ENCODE measurements around the gene FNBP1L. TPM values are rescaled to one million over a fixed set of nuclear protein-coding genes. Genes with fewer than 3 reads are reported as not detected.

The FNBP1L gene
- total RNA-seq, 1 donor from 2014 or later = 107 TPM

DNA sequence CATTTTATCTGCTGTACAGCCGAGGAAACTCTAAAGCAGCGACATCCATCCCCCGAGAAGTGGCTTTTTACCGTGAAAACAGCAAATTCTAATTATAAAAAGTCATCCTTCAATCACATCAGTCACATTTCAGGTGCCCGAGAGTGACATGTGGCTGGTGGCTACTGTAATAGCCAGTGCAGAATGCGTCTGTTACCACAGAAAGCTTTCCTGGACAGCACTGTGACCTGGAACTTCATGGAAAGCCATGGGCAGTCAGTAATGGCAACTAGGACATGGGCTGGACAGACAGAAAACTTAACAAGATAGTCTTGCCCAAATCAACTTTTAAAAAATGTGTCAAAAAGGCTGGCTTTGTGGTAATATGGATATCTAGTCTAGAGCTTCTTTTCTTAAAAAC lies 127.1 kb downstream of the FNBP1L start:
- TF ChIP-seq, protein P1, sequence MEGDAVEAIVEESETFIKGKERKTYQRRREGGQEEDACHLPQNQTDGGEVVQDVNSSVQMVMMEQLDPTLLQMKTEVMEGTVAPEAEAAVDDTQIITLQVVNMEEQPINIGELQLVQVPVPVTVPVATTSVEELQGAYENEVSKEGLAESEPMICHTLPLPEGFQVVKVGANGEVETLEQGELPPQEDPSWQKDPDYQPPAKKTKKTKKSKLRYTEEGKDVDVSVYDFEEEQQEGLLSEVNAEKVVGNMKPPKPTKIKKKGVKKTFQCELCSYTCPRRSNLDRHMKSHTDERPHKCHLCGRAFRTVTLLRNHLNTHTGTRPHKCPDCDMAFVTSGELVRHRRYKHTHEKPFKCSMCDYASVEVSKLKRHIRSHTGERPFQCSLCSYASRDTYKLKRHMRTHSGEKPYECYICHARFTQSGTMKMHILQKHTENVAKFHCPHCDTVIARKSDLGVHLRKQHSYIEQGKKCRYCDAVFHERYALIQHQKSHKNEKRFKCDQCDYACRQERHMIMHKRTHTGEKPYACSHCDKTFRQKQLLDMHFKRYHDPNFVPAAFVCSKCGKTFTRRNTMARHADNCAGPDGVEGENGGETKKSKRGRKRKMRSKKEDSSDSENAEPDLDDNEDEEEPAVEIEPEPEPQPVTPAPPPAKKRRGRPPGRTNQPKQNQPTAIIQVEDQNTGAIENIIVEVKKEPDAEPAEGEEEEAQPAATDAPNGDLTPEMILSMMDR (IDR thresholded peaks at IDR 0.05; ENCODE audit: unreplicated experiment) = no peak
- Mint-ChIP-seq H3K27ac (ENCODE audit: unreplicated experiment) (peak overlapping the region; percentile 13), H3K4me3 (ENCODE audit: unreplicated experiment) (peak overlapping the region; percentile 23), H3K36me3 (ENCODE audit: low read depth, unreplicated experiment) (peaks cover 32% of the 10 kb centered on the region), H3K4me1 (ENCODE audit: unreplicated experiment) (peaks cover 22% of the 10 kb centered on the region), H3K9me3 (ENCODE audit: unreplicated experiment) (no peaks in the 10 kb centered on the region), H3K27me3 (ENCODE audit: unreplicated experiment) (peaks cover 12% of the 10 kb centered on the region)
- no peak for DNase-seq (ENCODE audit: low spot score)

DNA sequence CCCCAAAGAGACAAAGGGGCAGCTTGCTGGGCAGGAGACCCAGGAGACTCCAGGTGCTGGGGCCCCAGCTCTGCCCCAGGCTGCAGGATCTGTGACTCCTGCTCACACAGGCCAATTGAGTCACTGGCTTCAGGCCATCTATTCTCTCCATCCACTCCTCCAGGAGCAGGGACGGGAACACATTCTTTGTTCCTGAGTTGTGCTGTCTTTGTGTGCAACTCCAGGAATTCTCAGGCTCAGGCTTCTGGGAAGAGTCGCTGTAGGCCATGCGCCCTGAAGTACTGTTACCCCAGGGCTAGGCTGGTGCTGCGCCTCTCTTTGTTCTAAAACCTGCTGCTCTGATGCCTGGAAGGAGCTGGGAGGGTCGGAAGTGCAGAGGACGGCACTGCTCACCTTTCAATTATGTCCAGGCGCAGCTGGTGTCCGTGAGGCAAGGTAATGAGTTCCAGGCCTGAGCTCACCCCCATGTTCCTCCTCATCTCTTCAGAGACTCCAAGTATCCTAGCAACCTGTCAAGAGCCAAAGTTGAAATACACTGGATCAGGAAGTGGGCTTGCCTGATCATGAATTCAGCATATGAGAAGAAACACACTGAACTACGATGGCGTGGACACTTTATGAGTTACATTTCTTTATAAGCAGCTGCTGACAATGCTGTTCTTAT lies 127.8 kb downstream of the FNBP1L start:
- peaks cover 26% of the 10 kb centered on the region for H3K36me3 Mint-ChIP-seq (ENCODE audit: low read depth, unreplicated experiment)
- DNase-seq (ENCODE audit: low spot score) = no peak

DNA sequence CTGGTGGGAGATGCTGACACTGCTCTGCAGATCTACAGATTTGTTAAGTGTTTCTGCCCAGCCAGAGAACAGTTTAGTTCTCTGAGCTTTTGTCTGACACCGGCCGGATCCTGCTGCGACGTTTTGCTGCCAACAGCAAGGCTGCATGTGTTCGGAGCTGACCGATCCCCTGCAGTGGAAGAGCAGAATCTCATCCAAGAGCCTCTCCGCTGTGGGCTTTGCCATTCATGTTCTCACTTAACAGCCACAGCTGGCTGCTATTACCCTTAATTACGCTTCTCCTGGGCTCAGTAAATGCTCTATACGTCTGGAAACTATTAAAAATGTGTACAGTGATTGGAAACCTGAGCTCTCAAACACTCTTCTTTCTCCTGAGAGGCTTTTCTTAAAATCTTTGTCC lies 128.4 kb downstream of the FNBP1L start:
- DNase-seq (ENCODE audit: low spot score) = no peak
- Mint-ChIP-seq H3K36me3 (ENCODE audit: low read depth, unreplicated experiment) (peaks cover 26% of the 10 kb centered on the region), H3K27me3 (ENCODE audit: unreplicated experiment) (peaks cover 12% of the 10 kb centered on the region), H3K4me3 (ENCODE audit: unreplicated experiment) (no peak overlapping the region), H3K27ac (ENCODE audit: unreplicated experiment) (peak overlapping the region; percentile 37), H3K4me1 (ENCODE audit: unreplicated experiment) (peaks cover 22% of the 10 kb centered on the region), H3K9me3 (ENCODE audit: unreplicated experiment) (no peaks in the 10 kb centered on the region)
- TF ChIP-seq, protein P1 (IDR thresholded peaks at IDR 0.05; ENCODE audit: unreplicated experiment) = no peak

More for the DNA sequence above, 127.8 kb downstream of the FNBP1L start:
- peak overlapping the region; percentile 37 for H3K27ac Mint-ChIP-seq (ENCODE audit: unreplicated experiment)
- H3K9me3 Mint-ChIP-seq (ENCODE audit: unreplicated experiment) = no peaks in the 10 kb centered on the region
- H3K27me3 Mint-ChIP-seq (ENCODE audit: unreplicated experiment) = peaks cover 12% of the 10 kb centered on the region
- TF ChIP-seq, protein P1 (IDR thresholded peaks at IDR 0.05; ENCODE audit: unreplicated experiment) = no peak
- H3K4me1 Mint-ChIP-seq (ENCODE audit: unreplicated experiment) = peaks cover 22% of the 10 kb centered on the region
- H3K4me3 Mint-ChIP-seq (ENCODE audit: unreplicated experiment) = peak overlapping the region; percentile 23

GRCh38 chr1:93576746-93577145 lies 128.8 kb downstream of the FNBP1L start:
- TF ChIP-seq, protein P1 (IDR thresholded peaks at IDR 0.05; ENCODE audit: unreplicated experiment) = no peak
- no peaks in the 10 kb centered on the region for H3K9me3 Mint-ChIP-seq (ENCODE audit: unreplicated experiment)
- peak overlapping the region; percentile 42 for H3K4me3 Mint-ChIP-seq (ENCODE audit: unreplicated experiment)
- H3K36me3 Mint-ChIP-seq (ENCODE audit: low read depth, unreplicated experiment) = peaks cover 26% of the 10 kb centered on the region
- H3K27me3 Mint-ChIP-seq (ENCODE audit: unreplicated experiment) = peaks cover 12% of the 10 kb centered on the region
- H3K27ac Mint-ChIP-seq (ENCODE audit: unreplicated experiment) = no peak overlapping the region
- no peak for DNase-seq (ENCODE audit: low spot score)
- peaks cover 18% of the 10 kb centered on the region for H3K4me1 Mint-ChIP-seq (ENCODE audit: unreplicated experiment)

Data from endothelial cell (in vitro differentiated cells).